ENCODE data around the gene DHX58. TPM values are rescaled to one million over a fixed set of nuclear protein-coding genes. Genes with fewer than 3 reads are reported as not detected.

DHX58 gene
- total RNA-seq, 1 donor from 2014 or later, result 2.3 TPM

GRCh38 chr17:42062681-42063080, 49.8 kb downstream of the DHX58 start:
- Mint-ChIP-seq H3K4me3 (ENCODE audit: unreplicated experiment) (no peak overlapping the region), H3K27ac (ENCODE audit: unreplicated experiment) (no peak overlapping the region), H3K36me3 (ENCODE audit: unreplicated experiment) (no peaks in the 10 kb centered on the region), H3K4me1 (ENCODE audit: unreplicated experiment) (peaks cover 2% of the 10 kb centered on the region), H3K27me3 (ENCODE audit: unreplicated experiment) (no peaks in the 10 kb centered on the region), H3K9me3 (ENCODE audit: unreplicated experiment) (no peaks in the 10 kb centered on the region)
- no peak for DNase-seq (ENCODE audit: extremely low spot score, unreplicated experiment)
- TF ChIP-seq CTCF (IDR thresholded peaks at IDR 0.05), result no peak

GRCh38 chr17:42061646-42062487, 50.6 kb downstream of the DHX58 start:
- no peak for TF ChIP-seq CTCF (IDR thresholded peaks at IDR 0.05)
- no peaks in the 10 kb centered on the region for H3K9me3 Mint-ChIP-seq (ENCODE audit: unreplicated experiment)
- H3K4me1 Mint-ChIP-seq (ENCODE audit: unreplicated experiment), result peaks cover 2% of the 10 kb centered on the region
- no peak for DNase-seq (ENCODE audit: extremely low spot score, unreplicated experiment)
- no peaks in the 10 kb centered on the region for H3K27me3 Mint-ChIP-seq (ENCODE audit: unreplicated experiment)
- no peaks in the 10 kb centered on the region for H3K36me3 Mint-ChIP-seq (ENCODE audit: unreplicated experiment)
- H3K27ac Mint-ChIP-seq (ENCODE audit: unreplicated experiment), result no peak overlapping the region
- no peak overlapping the region for H3K4me3 Mint-ChIP-seq (ENCODE audit: unreplicated experiment)

- Mint-ChIP-seq H3K9me3 (ENCODE audit: unreplicated experiment) (no peaks in the 10 kb centered on the region), H3K4me1 (ENCODE audit: unreplicated experiment) (peaks cover 2% of the 10 kb centered on the region), H3K4me3 (ENCODE audit: unreplicated experiment) (no peak overlapping the region), H3K36me3 (ENCODE audit: unreplicated experiment) (no peaks in the 10 kb centered on the region), H3K27ac (ENCODE audit: unreplicated experiment) (no peak overlapping the region), H3K27me3 (ENCODE audit: unreplicated experiment) (peaks cover 5% of the 10 kb centered on the region)
- DNase-seq (ENCODE audit: extremely low spot score, unreplicated experiment), result no peak
- TF ChIP-seq CTCF (IDR thresholded peaks at IDR 0.05), result no peak
These were observed 52.3 kb downstream of the DHX58 start for GRCh38 chr17:42060231-42060630.

- DNase-seq (ENCODE audit: extremely low spot score, unreplicated experiment), result no peak
- H3K27me3 Mint-ChIP-seq (ENCODE audit: unreplicated experiment), result peaks cover 9% of the 10 kb centered on the region
- no peak for TF ChIP-seq CTCF (IDR thresholded peaks at IDR 0.05)
- H3K9me3 Mint-ChIP-seq (ENCODE audit: unreplicated experiment), result no peaks in the 10 kb centered on the region
- H3K4me3 Mint-ChIP-seq (ENCODE audit: unreplicated experiment), result no peak overlapping the region
- H3K4me1 Mint-ChIP-seq (ENCODE audit: unreplicated experiment), result peaks cover 2% of the 10 kb centered on the region
- no peaks in the 10 kb centered on the region for H3K36me3 Mint-ChIP-seq (ENCODE audit: unreplicated experiment)
- H3K27ac Mint-ChIP-seq (ENCODE audit: unreplicated experiment), result no peak overlapping the region
These were observed 52.7 kb downstream of the DHX58 start for GRCh38 chr17:42059815-42060214.

- no peak for DNase-seq (ENCODE audit: extremely low spot score, unreplicated experiment)
- Mint-ChIP-seq H3K36me3 (ENCODE audit: unreplicated experiment) (no peaks in the 10 kb centered on the region), H3K4me3 (ENCODE audit: unreplicated experiment) (no peak overlapping the region), H3K9me3 (ENCODE audit: unreplicated experiment) (no peaks in the 10 kb centered on the region), H3K27me3 (ENCODE audit: unreplicated experiment) (peaks cover 24% of the 10 kb centered on the region), H3K27ac (ENCODE audit: unreplicated experiment) (no peak overlapping the region), H3K4me1 (ENCODE audit: unreplicated experiment) (no peaks in the 10 kb centered on the region)
- TF ChIP-seq CTCF (IDR thresholded peaks at IDR 0.05), result no peak
These were observed 54.5 kb downstream of the DHX58 start for GRCh38 chr17:42058063-42058462.

All from osteocyte (in vitro differentiated cells).